Right lobe of liver (tissue), 4 donors: Measurements from ENCODE around the gene TAOK3.

Experiments
- POLR2A ChIP-seq: fragments of 450-650 bp; IDR thresholded peaks from one replicate; pipeline ENCODE4 v1.6.1; 2017; ENCODE audit warnings: antibody characterized with exemption, mild to moderate bottlenecking
- TF ChIP-seq, protein P1 (sequence below), 4 donors: fragments of 200-600 bp in 3 of 4; fragments of 450-650 bp in 1 of 4; IDR thresholded peaks; one replicate each; pipeline versions ENCODE4 v1.5.1 to v1.8.0; 2016 to 2022; ENCODE audit warnings: antibody characterized with exemption in 4 of 4, mild to moderate bottlenecking in 2 of 4
- donor health status: DM: no; HTN: no; CAD: no.
- donor health status: DM: no; HTN: no; CAD: no.
- donor health status: DM: no; HTN: yes; CAD: no.

DNA sequence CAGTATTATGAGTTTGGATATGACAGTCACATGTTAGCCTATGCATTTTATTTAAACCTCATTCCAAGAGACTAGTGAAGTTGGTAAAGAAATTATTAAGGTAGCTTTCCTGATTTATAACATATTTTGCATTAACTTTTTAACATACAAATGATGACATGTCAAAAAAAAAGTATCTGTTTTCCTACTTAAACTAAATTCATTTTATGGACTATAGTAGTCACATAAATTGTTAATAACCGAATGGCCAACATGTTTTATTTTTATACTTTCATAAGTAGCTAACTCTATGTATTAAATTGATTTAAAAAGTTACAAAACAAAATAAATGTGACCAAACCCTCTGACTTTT lies 14.7 kb downstream of the TAOK3 start:
- TF ChIP-seq, protein P1, sequence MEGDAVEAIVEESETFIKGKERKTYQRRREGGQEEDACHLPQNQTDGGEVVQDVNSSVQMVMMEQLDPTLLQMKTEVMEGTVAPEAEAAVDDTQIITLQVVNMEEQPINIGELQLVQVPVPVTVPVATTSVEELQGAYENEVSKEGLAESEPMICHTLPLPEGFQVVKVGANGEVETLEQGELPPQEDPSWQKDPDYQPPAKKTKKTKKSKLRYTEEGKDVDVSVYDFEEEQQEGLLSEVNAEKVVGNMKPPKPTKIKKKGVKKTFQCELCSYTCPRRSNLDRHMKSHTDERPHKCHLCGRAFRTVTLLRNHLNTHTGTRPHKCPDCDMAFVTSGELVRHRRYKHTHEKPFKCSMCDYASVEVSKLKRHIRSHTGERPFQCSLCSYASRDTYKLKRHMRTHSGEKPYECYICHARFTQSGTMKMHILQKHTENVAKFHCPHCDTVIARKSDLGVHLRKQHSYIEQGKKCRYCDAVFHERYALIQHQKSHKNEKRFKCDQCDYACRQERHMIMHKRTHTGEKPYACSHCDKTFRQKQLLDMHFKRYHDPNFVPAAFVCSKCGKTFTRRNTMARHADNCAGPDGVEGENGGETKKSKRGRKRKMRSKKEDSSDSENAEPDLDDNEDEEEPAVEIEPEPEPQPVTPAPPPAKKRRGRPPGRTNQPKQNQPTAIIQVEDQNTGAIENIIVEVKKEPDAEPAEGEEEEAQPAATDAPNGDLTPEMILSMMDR (IDR thresholded peaks at IDR 0.05): no peak
- TF ChIP-seq POLR2A: no peak
